Measurements from ENCODE around the gene RPL5.

Gene RPL5

GRCh38 chr1:92843046-92843423, 11.2 kb downstream of the RPL5 start:
- Histone ChIP-seq H3K9me3 (ENCODE audit: control insufficient read depth in 1 of 2, low read length in 2 of 2) (no peaks in the 10 kb centered on the region), H3K4me1 (ENCODE audit: control insufficient read depth in 1 of 2, insufficient read depth in 2 of 2, low read length in 2 of 2) (peaks cover 0 to 21% of the 10 kb centered on the region in 2 donors), H3K27ac (ENCODE audit: low read length) (no peak overlapping the region), H3K27me3 (ENCODE audit: low read depth, low read length) (no peaks in the 10 kb centered on the region), H3K4me3 (ENCODE audit: low read depth in 1 of 2, low read length in 2 of 2) (no peak overlapping the region), H3K36me3 (ENCODE audit: control insufficient read depth in 1 of 2, insufficient read depth in 2 of 2, low read length in 2 of 2) (peaks cover 49 to 59% of the 10 kb centered on the region in 2 donors)

DNA sequence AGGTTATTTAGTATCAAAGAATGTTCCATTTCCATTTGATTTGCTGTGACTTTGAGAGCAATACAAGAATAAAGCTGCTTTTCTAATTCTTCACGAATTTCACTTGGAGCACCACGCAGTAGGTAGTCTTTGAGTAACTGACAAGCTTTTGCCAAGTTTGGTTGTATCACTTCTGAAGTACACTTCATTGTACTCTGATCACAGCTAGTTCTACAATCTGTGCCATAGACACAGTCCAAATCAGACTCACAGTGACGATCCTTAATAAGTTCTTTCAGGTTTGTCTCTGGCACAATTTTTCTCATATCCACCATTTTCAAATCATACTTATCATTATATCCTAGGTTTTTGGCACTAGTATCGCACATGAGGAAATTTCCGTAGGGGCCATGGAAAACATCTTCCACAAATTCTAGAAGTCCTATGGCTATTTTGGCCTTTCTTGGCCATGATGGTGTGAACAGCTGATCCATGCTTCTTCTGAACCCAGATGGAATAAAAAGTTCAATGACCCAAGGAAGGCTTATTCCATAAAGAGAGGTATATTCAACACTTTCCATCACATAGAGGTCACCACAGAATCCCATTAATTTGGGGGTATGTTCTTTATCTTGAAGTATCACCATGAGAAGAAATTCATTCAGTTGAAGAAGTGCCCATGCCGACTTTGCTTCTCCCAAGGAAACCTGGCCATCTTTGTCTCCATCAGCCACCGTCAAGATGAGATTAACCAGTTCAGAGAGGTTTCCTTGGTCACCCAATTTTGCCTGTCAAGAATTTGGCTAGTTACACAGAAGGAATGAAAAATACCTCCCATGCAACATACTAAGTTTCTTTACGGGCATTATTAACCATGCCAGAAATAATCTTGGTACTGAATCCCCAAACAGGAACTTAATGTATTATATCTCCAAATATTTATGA, 11.9 kb downstream of the RPL5 start:
- Histone ChIP-seq H3K27ac (ENCODE audit: low read length) (no peak overlapping the region), H3K27me3 (ENCODE audit: low read depth, low read length) (no peaks in the 10 kb centered on the region), H3K4me1 (ENCODE audit: control insufficient read depth in 1 of 2, insufficient read depth in 2 of 2, low read length in 2 of 2) (peaks cover 0 to 14% of the 10 kb centered on the region in 2 donors), H3K4me3 (ENCODE audit: low read depth in 1 of 2, low read length in 2 of 2) (no peak overlapping the region), H3K9me3 (ENCODE audit: control insufficient read depth in 1 of 2, low read length in 2 of 2) (no peaks in the 10 kb centered on the region), H3K36me3 (ENCODE audit: control insufficient read depth in 1 of 2, insufficient read depth in 2 of 2, low read length in 2 of 2) (peaks cover 43 to 53% of the 10 kb centered on the region in 2 donors)

GRCh38 chr1:92844439-92844838, 12.6 kb downstream of the RPL5 start:
- Histone ChIP-seq H3K9me3 (ENCODE audit: control insufficient read depth in 1 of 2, low read length in 2 of 2) (no peaks in the 10 kb centered on the region), H3K36me3 (ENCODE audit: control insufficient read depth in 1 of 2, insufficient read depth in 2 of 2, low read length in 2 of 2) (peaks cover 40 to 46% of the 10 kb centered on the region in 2 donors), H3K4me3 (ENCODE audit: low read depth in 1 of 2, low read length in 2 of 2) (no peak overlapping the region), H3K27me3 (ENCODE audit: low read depth, low read length) (no peaks in the 10 kb centered on the region), H3K27ac (ENCODE audit: low read length) (no peak overlapping the region), H3K4me1 (ENCODE audit: control insufficient read depth in 1 of 2, insufficient read depth in 2 of 2, low read length in 2 of 2) (peaks cover 0 to 8% of the 10 kb centered on the region in 2 donors)

GRCh38 chr1:92845908-92846307, 14.1 kb downstream of the RPL5 start:
- Histone ChIP-seq H3K4me3 (ENCODE audit: low read depth in 1 of 2, low read length in 2 of 2) (no peak overlapping the region), H3K27ac (ENCODE audit: low read length) (no peak overlapping the region), H3K4me1 (ENCODE audit: control insufficient read depth in 1 of 2, insufficient read depth in 2 of 2, low read length in 2 of 2) (no peaks in the 10 kb centered on the region), H3K27me3 (ENCODE audit: low read depth, low read length) (no peaks in the 10 kb centered on the region), H3K36me3 (ENCODE audit: control insufficient read depth in 1 of 2, insufficient read depth in 2 of 2, low read length in 2 of 2) (peaks cover 31 to 35% of the 10 kb centered on the region in 2 donors), H3K9me3 (ENCODE audit: control insufficient read depth in 1 of 2, low read length in 2 of 2) (no peaks in the 10 kb centered on the region)

DNA sequence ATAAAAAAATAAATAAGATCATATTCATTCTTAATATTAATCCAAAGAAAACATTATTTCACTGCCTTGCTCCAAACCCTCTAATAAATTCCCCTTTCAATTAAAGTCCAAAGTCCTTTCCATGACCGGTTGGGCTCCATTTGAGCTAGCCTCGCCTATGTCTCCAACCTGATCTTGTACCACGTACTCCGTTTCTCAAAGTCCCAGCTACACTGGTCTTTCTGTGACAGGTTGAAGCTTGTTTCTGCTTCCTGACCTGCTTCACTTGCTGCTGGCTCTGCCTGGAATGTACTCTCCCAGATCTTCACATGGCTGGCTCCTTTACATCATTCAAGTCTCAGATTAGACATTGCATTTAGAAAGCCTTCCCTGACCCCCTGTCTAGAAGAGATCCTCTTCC, 16.4 kb downstream of the RPL5 start:
- Histone ChIP-seq H3K36me3 (ENCODE audit: control insufficient read depth in 1 of 2, insufficient read depth in 2 of 2, low read length in 2 of 2) (peaks cover 12 to 13% of the 10 kb centered on the region in 2 donors), H3K4me1 (ENCODE audit: control insufficient read depth in 1 of 2, insufficient read depth in 2 of 2, low read length in 2 of 2) (no peaks in the 10 kb centered on the region), H3K4me3 (ENCODE audit: low read depth in 1 of 2, low read length in 2 of 2) (no peak overlapping the region), H3K9me3 (ENCODE audit: control insufficient read depth in 1 of 2, low read length in 2 of 2) (no peaks in the 10 kb centered on the region), H3K27ac (ENCODE audit: low read length) (no peak overlapping the region), H3K27me3 (ENCODE audit: low read depth, low read length) (no peaks in the 10 kb centered on the region)

- no peak overlapping the region for H3K27ac ChIP-seq (ENCODE audit: low read length)
- peaks cover 0 to 4% of the 10 kb centered on the region in 2 donors for H3K36me3 ChIP-seq (ENCODE audit: control insufficient read depth in 1 of 2, insufficient read depth in 2 of 2, low read length in 2 of 2)
- H3K27me3 ChIP-seq (ENCODE audit: low read depth, low read length) = no peaks in the 10 kb centered on the region
- no peaks in the 10 kb centered on the region for H3K4me1 ChIP-seq (ENCODE audit: control insufficient read depth in 1 of 2, insufficient read depth in 2 of 2, low read length in 2 of 2)
- H3K9me3 ChIP-seq (ENCODE audit: control insufficient read depth in 1 of 2, low read length in 2 of 2) = no peaks in the 10 kb centered on the region
- no peak overlapping the region for H3K4me3 ChIP-seq (ENCODE audit: low read depth in 1 of 2, low read length in 2 of 2)
Observed at GRCh38 chr1:92850019-92850418, 18.2 kb downstream of the RPL5 start.

DNA sequence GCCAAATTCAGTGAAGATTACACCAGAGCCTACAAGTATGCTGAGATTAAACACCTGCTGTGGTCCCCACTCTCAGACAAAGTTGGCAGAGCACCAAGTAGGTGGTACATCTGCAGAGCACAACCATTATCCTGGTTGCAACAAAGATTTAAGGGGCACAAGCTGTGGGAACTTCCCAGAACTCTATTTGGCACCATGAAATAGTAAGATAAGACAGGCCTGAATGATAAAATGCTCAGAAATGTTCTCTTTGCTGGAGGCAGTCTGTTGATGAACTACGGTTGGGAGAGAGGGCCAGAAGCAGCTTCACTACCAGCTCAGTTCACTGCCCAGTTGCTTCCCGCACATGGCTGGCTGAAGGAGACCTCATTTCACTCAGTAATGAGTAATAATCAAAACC, 19.9 kb downstream of the RPL5 start:
- H3K4me3 ChIP-seq (ENCODE audit: low read depth in 1 of 2, low read length in 2 of 2) = no peak overlapping the region
- H3K4me1 ChIP-seq (ENCODE audit: control insufficient read depth in 1 of 2, insufficient read depth in 2 of 2, low read length in 2 of 2) = no peaks in the 10 kb centered on the region
- H3K27me3 ChIP-seq (ENCODE audit: low read depth, low read length) = no peaks in the 10 kb centered on the region
- peaks cover 0 to 4% of the 10 kb centered on the region in 2 donors for H3K36me3 ChIP-seq (ENCODE audit: control insufficient read depth in 1 of 2, insufficient read depth in 2 of 2, low read length in 2 of 2)
- no peaks in the 10 kb centered on the region for H3K9me3 ChIP-seq (ENCODE audit: control insufficient read depth in 1 of 2, low read length in 2 of 2)
- H3K27ac ChIP-seq (ENCODE audit: low read length) = no peak overlapping the region

DNA sequence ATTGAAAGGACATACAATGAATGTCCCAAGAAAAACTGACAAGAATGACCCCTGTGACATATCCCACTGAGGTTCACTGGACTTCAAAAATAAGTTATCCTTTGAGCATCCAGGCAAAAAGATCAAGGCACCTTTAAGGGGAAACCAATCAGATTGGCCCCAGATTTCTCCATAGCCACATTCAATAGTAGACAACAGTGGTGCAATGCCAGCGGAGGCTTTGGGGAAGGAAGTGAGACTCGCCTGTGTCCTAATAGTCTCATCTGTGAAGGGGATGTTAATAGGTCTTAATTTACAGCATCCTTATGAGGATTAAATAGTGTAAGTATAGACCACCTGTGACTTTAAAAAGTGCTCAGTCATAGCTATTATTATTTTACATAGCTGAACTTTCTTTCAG, 21.5 kb downstream of the RPL5 start:
- Histone ChIP-seq H3K27ac (ENCODE audit: low read length) (no peak overlapping the region), H3K9me3 (ENCODE audit: control insufficient read depth in 1 of 2, low read length in 2 of 2) (no peaks in the 10 kb centered on the region)

GRCh38 chr1:92854101-92854785, 22.4 kb downstream of the RPL5 start:
- Histone ChIP-seq H3K27ac (ENCODE audit: low read length) (no peak overlapping the region), H3K4me3 (ENCODE audit: low read depth in 1 of 2, low read length in 2 of 2) (no peak overlapping the region), H3K27me3 (ENCODE audit: low read depth, low read length) (no peaks in the 10 kb centered on the region), H3K4me1 (ENCODE audit: control insufficient read depth in 1 of 2, insufficient read depth in 2 of 2, low read length in 2 of 2) (no peaks in the 10 kb centered on the region), H3K36me3 (ENCODE audit: control insufficient read depth in 1 of 2, insufficient read depth in 2 of 2, low read length in 2 of 2) (peaks cover 0 to 4% of the 10 kb centered on the region in 2 donors), H3K9me3 (ENCODE audit: control insufficient read depth in 1 of 2, low read length in 2 of 2) (no peaks in the 10 kb centered on the region)

More for the DNA sequence above, 21.5 kb downstream of the RPL5 start:
- no peak overlapping the region for H3K4me3 ChIP-seq (ENCODE audit: low read depth in 1 of 2, low read length in 2 of 2)
- no peaks in the 10 kb centered on the region for H3K4me1 ChIP-seq (ENCODE audit: control insufficient read depth in 1 of 2, insufficient read depth in 2 of 2, low read length in 2 of 2)
- peaks cover 0 to 4% of the 10 kb centered on the region in 2 donors for H3K36me3 ChIP-seq (ENCODE audit: control insufficient read depth in 1 of 2, insufficient read depth in 2 of 2, low read length in 2 of 2)
- no peaks in the 10 kb centered on the region for H3K27me3 ChIP-seq (ENCODE audit: low read depth, low read length)

DNA sequence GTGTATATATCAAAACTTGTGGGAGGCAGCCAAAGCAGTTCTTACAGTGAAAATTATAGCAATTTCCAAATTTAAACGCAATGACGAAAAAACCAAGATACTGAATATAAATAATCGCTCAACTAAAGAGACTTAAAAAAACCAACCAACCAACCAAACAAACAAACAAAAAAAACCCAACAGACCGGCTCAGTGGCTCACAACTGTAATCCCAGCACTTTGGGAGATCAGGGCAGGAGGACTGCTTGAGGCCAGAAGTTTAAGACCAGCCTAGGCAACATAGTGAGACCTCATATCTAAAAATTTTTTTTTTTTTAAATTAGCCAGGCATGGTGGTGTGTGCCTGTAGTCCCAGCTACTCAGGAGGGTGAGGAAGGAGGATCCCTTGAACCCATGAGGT, 23.4 kb downstream of the RPL5 start:
- Histone ChIP-seq H3K4me1 (ENCODE audit: control insufficient read depth in 1 of 2, insufficient read depth in 2 of 2, low read length in 2 of 2) (no peaks in the 10 kb centered on the region), H3K36me3 (ENCODE audit: control insufficient read depth in 1 of 2, insufficient read depth in 2 of 2, low read length in 2 of 2) (peaks cover 0 to 3% of the 10 kb centered on the region in 2 donors), H3K9me3 (ENCODE audit: control insufficient read depth in 1 of 2, low read length in 2 of 2) (no peaks in the 10 kb centered on the region), H3K4me3 (ENCODE audit: low read depth in 1 of 2, low read length in 2 of 2) (no peak overlapping the region), H3K27ac (ENCODE audit: low read length) (no peak overlapping the region), H3K27me3 (ENCODE audit: low read depth, low read length) (no peaks in the 10 kb centered on the region)

- H3K4me3 ChIP-seq (ENCODE audit: low read depth in 1 of 2, low read length in 2 of 2) = no peak overlapping the region
- H3K27ac ChIP-seq (ENCODE audit: low read length) = peak overlapping the region; percentile 48
- H3K4me1 ChIP-seq (ENCODE audit: control insufficient read depth in 1 of 2, insufficient read depth in 2 of 2, low read length in 2 of 2) = no peaks in the 10 kb centered on the region
- no peaks in the 10 kb centered on the region for H3K27me3 ChIP-seq (ENCODE audit: low read depth, low read length)
- H3K9me3 ChIP-seq (ENCODE audit: control insufficient read depth in 1 of 2, low read length in 2 of 2) = no peaks in the 10 kb centered on the region
- H3K36me3 ChIP-seq (ENCODE audit: control insufficient read depth in 1 of 2, insufficient read depth in 2 of 2, low read length in 2 of 2) = no peaks in the 10 kb centered on the region
Observed at GRCh38 chr1:92857817-92858216, 26.0 kb downstream of the RPL5 start.
